HEK293 (cell line): Measurements from ENCODE around the gene GLB1L2.

ENCODE experiments used
- HOXD13 ChIP-seq: sonication (generic); formaldehyde crosslinking; IDR thresholded peaks from 2 replicates; pipeline ENCODE4 v1.8.0; 2022; ENCODE audit warnings: missing genetic modification reagents, borderline replicate concordance
- IKZF3 ChIP-seq: fragments of 450-650 bp; IDR thresholded peaks from 2 replicates; pipeline ENCODE4 v1.5.0; 2018; ENCODE audit warnings: missing biosample characterization, mild to moderate bottlenecking, missing genetic modification characterization, moderate library complexity
- MEIS1 ChIP-seq: sonication (generic); formaldehyde crosslinking; IDR thresholded peaks from 2 replicates; pipeline ENCODE4 v1.8.1; 2022; ENCODE audit warnings: missing genetic modification reagents, mild to moderate bottlenecking, borderline replicate concordance
- TCF7L2 ChIP-seq: IDR thresholded peaks from 2 replicates; pipeline ENCODE4 v1.6.1; 2011; ENCODE audit warnings: low read depth, mild to moderate bottlenecking, inconsistent platforms, low read length, moderate library complexity, borderline replicate concordance
- YY1 ChIP-seq: fragments of 450-650 bp; formaldehyde crosslinking; IDR thresholded peaks from 2 replicates; pipeline ENCODE4 v1.5.1; 2018; ENCODE audit warnings: missing biosample characterization, missing genetic modification characterization
- ZBTB17 ChIP-seq: fragments of 450-650 bp; formaldehyde crosslinking; IDR thresholded peaks from 2 replicates; pipeline ENCODE4 v1.5.1; 2016; ENCODE audit warnings: missing biosample characterization, missing genetic modification characterization
- ZNF513 ChIP-seq: fragments of 450-650 bp; IDR thresholded peaks from 2 replicates; pipeline ENCODE4 v1.5.1; 2018; ENCODE audit warnings: missing biosample characterization, missing genetic modification characterization

- no peak for TF ChIP-seq YY1 (tag by site-specific recombination)
- TF ChIP-seq HOXD13 (CRISPR knock-in tag) = no peak
- no peak for TF ChIP-seq ZBTB17 (tag by site-specific recombination)
- TF ChIP-seq ZNF513 (tag by site-specific recombination) = no peak
- no peak for TF ChIP-seq MEIS1 (CRISPR knock-in tag)
- no peak for TF ChIP-seq IKZF3
- no peak for TF ChIP-seq TCF7L2
Observed at GRCh38 chr11:134407923-134408322, 76.1 kb downstream of the GLB1L2 start.
